PC-9 (cell line): Measurements from ENCODE around the gene RBFOX2.

Experiments
- CTCF ChIP-seq: fragments of 200-600 bp; sonication (generic); conservative IDR thresholded peaks from 2 replicates; pipeline ENCODE4 v1.6.1; 2017; ENCODE audit warnings: mixed run types, antibody characterized with exemption, mild to moderate bottlenecking, moderate library complexity
- EZH2 ChIP-seq: fragments of 200-600 bp; sonication (generic); IDR thresholded peaks from 2 replicates; pipeline ENCODE4 v1.8.0; 2017; ENCODE audit warnings: antibody characterized with exemption, low read depth

- TF ChIP-seq CTCF (no peak), EZH2 (no peak)
These were observed 40.2 kb upstream of the RBFOX2 start for GRCh38 chr22:36068776-36069344.
